HG03025 (cell line): ENCODE measurements around the gene CHST8.

Experiments
- ATAC-seq: cut with Tn5 transposase; IDR thresholded peaks from one replicate; pipeline ENCODE4 v1.9.1; 2021; ENCODE audit warnings: mild to moderate bottlenecking, moderate library complexity; ENCODE audit not compliant: unreplicated experiment, low FRiP score

CHST8 gene

GRCh38 chr19:33779849-33780248 is 158.1 kb downstream of the CHST8 start:
- no peak for ATAC-seq

DNA sequence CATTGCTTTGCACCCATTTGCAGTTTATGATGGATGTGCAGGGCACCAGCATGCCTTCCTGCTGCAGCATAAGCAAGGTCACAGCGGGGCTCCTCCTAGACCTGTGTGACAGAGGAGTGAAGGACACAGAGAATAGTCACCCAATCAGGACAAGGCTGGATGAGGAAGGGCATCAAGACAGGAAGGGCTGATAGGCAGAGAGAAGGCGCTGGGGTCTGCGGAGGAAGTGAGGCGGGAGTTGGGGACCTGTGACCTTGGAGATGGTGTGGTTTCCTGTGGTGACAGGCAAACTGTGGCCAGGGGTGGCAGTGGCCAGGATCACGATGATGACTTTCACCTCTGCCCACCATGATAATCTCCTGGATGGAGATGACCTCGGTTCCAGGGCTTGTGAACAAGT is 158.5 kb downstream of the CHST8 start:
- ATAC-seq: no peak

GRCh38 chr19:33780746-33781145 is 159.0 kb downstream of the CHST8 start:
- ATAC-seq: no peak

DNA sequence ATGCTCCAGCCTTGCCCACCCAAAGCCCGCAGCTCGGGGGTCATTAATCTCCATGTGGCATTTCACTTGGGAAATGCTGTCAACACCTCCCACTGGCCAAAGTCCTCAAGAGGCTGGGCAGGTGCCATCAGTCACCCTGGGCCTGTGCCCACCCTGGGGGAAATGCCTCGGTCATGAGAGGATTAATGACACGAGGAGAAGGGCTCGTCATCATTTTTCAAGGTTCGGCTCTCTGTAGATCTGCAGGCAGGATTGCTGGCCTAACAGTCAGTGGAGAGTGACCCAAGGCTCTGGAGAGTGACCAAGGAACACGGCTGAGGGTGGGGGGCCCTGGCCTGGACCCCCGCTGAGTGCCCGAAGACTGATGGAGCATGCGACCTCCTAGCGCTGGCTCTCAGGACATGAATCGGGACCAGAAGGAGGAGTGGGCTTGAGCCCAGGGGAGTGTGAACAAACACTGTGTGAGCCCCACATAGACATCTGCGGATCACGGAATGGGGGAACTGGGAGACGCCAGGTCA is 159.7 kb downstream of the CHST8 start:
- ATAC-seq: no peak

DNA sequence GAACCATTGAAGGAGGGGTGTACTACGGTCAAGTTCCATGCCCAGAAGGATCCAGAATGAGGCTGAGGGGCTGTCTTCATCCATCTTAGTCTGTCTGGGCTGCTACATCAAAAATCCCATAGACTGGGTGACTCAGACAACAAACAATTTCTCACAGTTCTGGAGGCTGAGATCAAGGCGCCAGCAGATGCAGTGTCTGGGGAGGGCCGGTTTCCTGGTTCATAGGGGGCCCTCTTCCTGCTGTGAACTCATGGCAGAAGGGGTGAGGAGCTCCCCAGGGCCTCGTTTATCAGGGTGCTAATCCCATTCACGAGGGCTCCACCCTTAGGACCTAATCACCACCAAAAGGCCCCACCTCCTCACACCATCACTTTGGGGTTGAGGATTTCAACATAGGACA is 160.2 kb downstream of the CHST8 start:
- ATAC-seq: no peak

DNA sequence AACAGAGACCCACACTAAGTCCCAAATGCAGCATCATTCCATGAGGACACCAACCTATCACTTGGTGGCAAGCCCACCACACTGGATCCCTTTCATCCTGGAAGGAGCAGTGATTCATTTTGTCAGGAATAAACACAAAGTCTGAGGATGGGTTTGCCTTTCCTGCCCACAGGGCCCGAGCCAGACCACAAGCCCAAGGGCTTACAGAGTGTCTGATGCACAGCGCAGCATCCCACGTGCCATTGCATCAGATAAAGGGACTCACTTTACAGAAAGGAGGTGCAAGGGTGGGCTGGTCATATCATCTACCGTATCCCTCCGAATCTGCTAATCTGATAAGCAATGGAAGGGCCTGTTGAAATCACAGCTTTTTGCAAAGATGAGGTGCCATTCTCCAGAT is 162.7 kb downstream of the CHST8 start:
- no peak for ATAC-seq

- ATAC-seq: no peak
Observed at GRCh38 chr19:33785795-33786194, 164.0 kb downstream of the CHST8 start.

DNA sequence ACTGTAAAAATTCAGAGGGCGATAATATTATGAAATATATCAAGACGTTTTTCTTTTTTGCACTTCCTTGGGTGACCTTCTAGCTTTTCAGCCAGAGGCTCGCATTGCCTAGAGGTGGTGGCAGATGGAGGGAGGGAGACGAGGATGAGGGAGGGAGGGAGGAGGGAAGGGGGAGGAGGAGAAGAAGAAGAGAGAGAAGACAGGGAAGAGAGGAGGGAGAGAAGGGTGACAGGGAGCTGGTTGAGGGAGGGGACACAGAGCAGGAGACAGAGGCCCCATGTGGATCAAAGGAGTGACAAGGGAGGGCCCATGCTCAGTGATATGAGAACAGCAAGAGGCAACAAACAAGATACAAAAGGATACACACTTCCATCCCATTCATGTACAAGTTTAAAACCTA is 166.9 kb downstream of the CHST8 start:
- ATAC-seq: no peak

GRCh38 chr19:33789344-33789743 is 167.6 kb downstream of the CHST8 start:
- no peak for ATAC-seq

DNA sequence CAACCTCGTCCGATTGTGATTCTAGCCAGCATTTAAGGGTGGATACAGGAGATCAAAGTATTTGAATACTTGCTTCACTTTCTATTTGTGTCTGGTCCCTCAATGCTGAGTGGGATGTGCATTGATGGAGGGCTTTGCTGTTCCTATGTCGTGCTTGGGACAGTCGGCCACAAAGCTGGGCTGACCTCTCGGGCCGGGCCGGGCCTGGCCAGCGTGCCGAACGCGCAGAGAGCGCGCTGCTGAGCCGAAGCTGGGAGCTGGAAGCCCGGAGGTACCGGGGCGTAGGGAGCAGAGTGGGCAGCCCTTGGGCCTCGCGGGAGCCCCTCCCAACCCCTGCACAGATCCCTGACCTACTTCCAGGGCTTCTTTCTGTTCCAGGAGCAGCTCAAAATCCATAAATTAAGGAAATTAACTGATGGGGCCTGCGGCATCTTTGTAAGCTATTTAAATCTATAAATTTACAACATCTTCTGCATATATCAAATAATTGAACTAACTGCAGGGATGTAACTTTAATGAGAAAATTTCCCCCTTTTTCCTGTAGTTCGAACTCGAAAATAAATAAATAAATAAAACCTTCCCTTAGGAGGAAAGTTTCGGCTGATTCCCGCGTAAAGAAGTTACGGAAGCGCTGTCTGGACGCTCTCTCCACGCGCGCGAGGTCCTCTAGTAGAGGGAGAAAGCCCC is 173.1 kb downstream of the CHST8 start:
- no peak for ATAC-seq

DNA sequence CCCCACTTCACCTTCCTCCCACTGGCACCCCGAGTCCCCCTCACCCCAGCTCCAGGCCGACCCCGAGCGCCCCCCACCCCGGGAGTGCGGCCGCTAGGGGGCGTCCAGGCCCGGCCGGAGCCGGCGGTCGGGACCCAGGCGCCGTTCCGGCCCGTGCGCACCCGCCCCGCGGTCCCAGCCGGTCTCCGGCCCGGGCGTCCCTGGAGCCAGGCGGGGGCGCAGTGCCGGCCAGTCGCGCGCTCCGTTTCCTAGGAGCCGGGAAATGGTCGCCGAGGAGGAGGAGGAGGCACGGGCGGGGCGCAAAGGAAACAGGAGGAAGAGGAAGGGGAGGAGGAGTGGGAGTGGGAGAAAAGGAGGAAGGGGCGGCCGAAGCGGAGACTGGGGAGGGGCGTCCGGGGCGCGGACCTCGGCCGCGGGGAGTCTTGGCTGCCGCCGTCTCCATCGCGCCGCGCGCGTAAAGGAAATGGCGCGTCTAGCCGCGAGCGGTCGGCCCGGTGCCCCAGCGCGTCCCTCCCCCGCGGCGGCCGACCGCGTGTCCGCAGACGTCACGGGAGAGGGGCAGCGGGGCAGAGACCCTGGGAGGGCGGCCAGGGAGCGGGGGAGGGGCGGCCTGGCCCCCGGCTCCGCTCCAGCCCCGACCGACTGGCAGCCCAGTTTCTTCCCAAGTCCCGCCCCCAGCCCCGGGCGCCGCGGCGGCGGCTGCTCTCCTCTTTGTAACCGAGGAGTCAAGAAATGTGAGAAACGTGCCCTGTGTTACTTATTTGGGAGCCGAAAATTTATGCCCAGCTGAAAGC is 173.8 kb downstream of the CHST8 start:
- no peak for ATAC-seq

DNA sequence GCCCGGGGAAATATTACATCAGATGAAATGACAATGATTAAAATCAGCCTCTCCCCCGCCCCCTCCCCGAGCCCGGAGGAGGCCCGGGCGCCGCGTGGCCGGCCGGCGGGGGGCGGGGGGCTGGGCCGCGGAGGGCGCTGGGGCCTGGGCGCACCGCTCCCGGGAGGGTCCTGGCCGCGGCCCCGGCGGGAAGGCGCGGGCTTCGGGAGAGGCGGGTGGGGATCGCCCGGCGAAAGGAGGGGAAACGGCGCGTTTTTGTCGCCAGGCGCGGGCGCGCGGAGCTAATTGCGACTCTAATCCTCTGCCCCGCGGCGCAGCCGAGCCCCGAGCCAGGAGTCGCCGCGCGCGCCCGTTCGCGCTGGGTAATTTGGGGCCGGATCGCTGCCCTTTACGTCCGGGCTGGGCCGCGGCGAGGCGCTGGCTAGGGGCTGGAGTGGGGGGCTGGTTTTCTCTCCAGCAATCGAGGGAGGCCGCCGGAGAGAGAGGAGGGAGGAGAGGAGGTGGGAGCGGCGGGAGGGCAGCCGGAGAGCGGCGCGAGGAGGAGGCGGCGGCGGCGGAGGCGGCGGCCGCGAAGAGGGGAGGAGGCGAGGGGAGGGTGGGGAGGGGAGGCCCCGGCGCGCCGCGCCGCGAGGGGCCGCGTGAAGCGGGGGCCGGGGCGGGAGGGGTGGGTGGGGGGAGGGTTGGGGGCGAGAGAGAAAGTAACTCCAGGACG is 174.6 kb downstream of the CHST8 start, which contains the start of gene KCTD15:
Gene KCTD15 (plus strand): TSS at position 707 of the 712 bp plus-strand sequence. CDS start 3,585 bp downstream, outside the sequence.
- ATAC-seq: no peak

DNA sequence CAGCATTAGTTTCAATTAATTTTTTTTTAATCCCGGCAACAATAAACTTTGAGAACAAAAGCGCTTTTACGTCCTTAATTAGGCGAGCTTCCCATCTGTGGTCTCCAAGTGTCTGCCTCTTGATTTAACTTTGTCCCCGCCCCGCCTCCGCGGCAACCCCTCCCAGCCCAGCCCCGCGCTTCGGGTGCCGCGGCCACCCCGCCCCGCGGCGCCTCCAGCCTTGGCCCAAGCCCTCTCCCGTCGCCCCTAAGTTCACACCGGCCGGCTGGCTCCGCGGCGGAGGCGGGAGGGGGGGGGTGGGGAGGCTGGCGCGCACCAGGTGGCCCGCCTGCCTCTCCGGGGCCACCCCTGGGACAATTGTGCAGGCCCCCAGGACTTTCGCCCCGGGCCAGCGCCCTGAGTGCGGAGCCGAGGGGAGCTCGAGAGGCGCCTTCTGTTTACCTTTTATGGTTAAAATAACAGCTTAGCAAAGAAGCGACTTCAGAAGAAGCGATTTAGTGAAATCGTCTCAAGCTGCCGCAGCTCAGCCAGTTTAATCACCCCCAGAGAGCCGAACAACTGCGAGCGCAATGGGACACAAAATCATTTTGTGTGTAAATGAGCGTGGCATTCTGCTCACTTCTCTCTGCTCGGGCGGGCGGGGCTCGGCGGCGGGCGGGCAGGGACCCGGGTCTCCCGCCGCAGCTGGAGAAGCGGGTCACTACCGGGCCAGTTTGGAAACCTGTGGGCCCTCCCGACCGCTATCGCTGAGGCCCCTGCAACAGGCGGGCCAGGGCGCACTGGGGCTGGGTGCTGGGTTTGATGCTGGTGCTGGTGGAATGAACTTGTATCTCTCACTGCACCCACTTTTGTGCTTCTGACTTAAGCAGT is 176.3 kb downstream of the CHST8 start:
- no peak for ATAC-seq

GRCh38 chr19:33798681-33799111 is 176.9 kb downstream of the CHST8 start:
- no peak for ATAC-seq

- ATAC-seq: no peak
Observed at GRCh38 chr19:33799476-33799875, 177.7 kb downstream of the CHST8 start.

- ATAC-seq: no peak
Observed at GRCh38 chr19:33800012-33800680, 178.4 kb downstream of the CHST8 start.

GRCh38 chr19:33801411-33801810 is 179.7 kb downstream of the CHST8 start:
- no peak for ATAC-seq

GRCh38 chr19:33802001-33802400 is 180.2 kb downstream of the CHST8 start:
- no peak for ATAC-seq

DNA sequence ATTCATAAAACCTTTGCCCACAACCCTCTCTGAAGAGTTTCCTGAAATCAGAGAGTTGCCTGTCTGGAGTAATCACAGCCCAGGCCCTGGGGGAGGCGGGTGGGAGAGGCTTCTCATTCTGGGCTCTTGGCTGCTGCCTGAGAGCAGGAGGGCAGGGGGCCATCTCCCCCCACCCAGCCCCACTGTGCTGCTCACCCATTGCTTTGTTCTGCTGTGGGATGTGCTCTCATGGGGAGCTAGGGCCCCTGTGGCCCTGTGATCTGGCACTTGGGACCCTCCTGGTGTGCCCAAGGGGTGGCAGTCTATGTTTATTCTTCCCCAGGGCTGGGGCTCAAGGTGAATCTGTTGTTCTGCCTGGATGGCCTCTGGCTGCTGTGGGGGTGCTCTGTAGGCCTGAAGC is 181.0 kb downstream of the CHST8 start:
- no peak for ATAC-seq

- ATAC-seq: no peak
Observed at GRCh38 chr19:33803383-33803782, 181.6 kb downstream of the CHST8 start.
